B cell (primary cell): ENCODE data around the gene PACSIN1. TPM values are rescaled to one million over a fixed set of nuclear protein-coding genes. Genes with fewer than 3 reads are reported as not detected.

Experiments
- ATAC-seq: fragments of 200-7000 bp; cut with Tn5 transposase; one replicate; pipeline ENCODE4 v1.10.0; 2021; ENCODE audit warnings: low read depth, mild to moderate bottlenecking, moderate number of reproducible peaks, moderate library complexity
- CTCF ChIA-PET: fragments of 350-600 bp; sonication (Branson Sonifier 250); formaldehyde crosslinking; loops from one replicate; lab custom pipeline; 2021; ENCODE audit warnings: antibody characterized with exemption, inconsistent platforms; lab: Charles Lee
- POLR2A ChIA-PET: fragments of 350-600 bp; sonication (Branson Sonifier 250); formaldehyde crosslinking; loops from one replicate; lab custom pipeline; 2021; ENCODE audit warnings: antibody characterized with exemption; lab: Charles Lee
- DNase-seq: peaks from one replicate; pipeline ENCODE4 v3.0.0; 2013
- H2AFZ ChIP-seq: 2 replicates; pipeline ENCODE4 v1.6.1; 2012; ENCODE audit warnings: mild to moderate bottlenecking, low read depth, low read length; ENCODE audit not compliant: insufficient read depth, poor library complexity, severe bottlenecking
- H3K27ac ChIP-seq, 2 donors: 1 replicate in 1 of 2; 2 replicates in 1 of 2; pipeline ENCODE4 v1.5.1; 2012 to 2013; ENCODE audit warnings: low read length in 2 of 2, mild to moderate bottlenecking in 2 of 2, moderate library complexity in 1 of 2
- H3K27me3 ChIP-seq, 4 experiments: fragments of 200-600 bp in 1 of 4; sonication (generic) in 1 of 4; replicated peaks in 1 of 4; 1 replicate in 2 of 4; 2 replicates in 2 of 4; pipeline versions ENCODE4 v1.6.1 to v1.7.0; 2013 to 2016; ENCODE audit warnings: low read length in 3 of 4, mild to moderate bottlenecking in 2 of 4, mixed read lengths in 1 of 4, moderate library complexity in 1 of 4; ENCODE audit not compliant: insufficient read depth in 4 of 4, control insufficient read depth in 3 of 4; ENCODE audit errors: control extremely low read depth in 1 of 4
- H3K36me3 ChIP-seq, 2 experiments: replicated peaks in 1 of 2; 1 replicate in 1 of 2; 2 replicates in 1 of 2; pipeline versions ENCODE4 v1.6.1 to v1.7.1; 2013; ENCODE audit warnings: low read length in 1 of 2; ENCODE audit not compliant: insufficient read depth in 2 of 2, control insufficient read depth in 1 of 2; ENCODE audit errors: control extremely low read depth in 1 of 2, extremely low read depth in 1 of 2
- H3K4me1 ChIP-seq, 2 donors: fragments of 200-600 bp in 1 of 2; sonication (generic) in 1 of 2; 1 replicate in 1 of 2; 2 replicates in 1 of 2; pipeline versions ENCODE4 v1.5.1 to v1.6.1; 2013 to 2017; ENCODE audit warnings: low read length in 2 of 2; ENCODE audit not compliant: control insufficient read depth in 2 of 2, insufficient read depth in 2 of 2
- H3K4me2 ChIP-seq: replicated peaks from 2 replicates; pipeline ENCODE3; 2012; ENCODE audit warnings: mild to moderate bottlenecking, low read depth, low read length; ENCODE audit not compliant: poor library complexity, severe bottlenecking
- H3K4me3 ChIP-seq, 5 experiments: fragments of 200-600 bp in 1 of 5; sonication (generic) in 1 of 5; 1 replicate in 3 of 5; 2 replicates in 2 of 5; pipeline versions ENCODE4 v1.5.1 to v1.7.0; 2011 to 2016; ENCODE audit warnings: low read length in 4 of 5, mild to moderate bottlenecking in 4 of 5, low read depth in 2 of 5, control low read depth in 1 of 5, moderate library complexity in 1 of 5; ENCODE audit not compliant: insufficient read depth in 1 of 5; ENCODE audit errors: control extremely low read depth in 1 of 5, extremely low read depth in 1 of 5
- H3K79me2 ChIP-seq: fragments of 200-600 bp; sonication (generic); one replicate; pipeline ENCODE4 v1.6.0; 2016; ENCODE audit warnings: low read length; ENCODE audit not compliant: control insufficient read depth, insufficient read depth
- H3K9ac ChIP-seq: fragments of 200-600 bp; sonication (generic); 2 replicates; pipeline ENCODE4 v1.6.1; 2017; ENCODE audit warnings: mild to moderate bottlenecking, low read length, moderate library complexity
- H3K9me3 ChIP-seq, 3 donors: one replicate each; pipeline versions ENCODE4 v1.6.1 to v1.7.1; 2013; ENCODE audit warnings: low read length in 2 of 3; ENCODE audit not compliant: control insufficient read depth in 2 of 3, insufficient read depth in 1 of 3; ENCODE audit errors: control extremely low read depth in 1 of 3
- H4K20me1 ChIP-seq: 2 replicates; pipeline ENCODE4 v1.6.0; 2012; ENCODE audit warnings: mild to moderate bottlenecking, low read length; ENCODE audit not compliant: insufficient read depth, control insufficient read depth, poor library complexity, severe bottlenecking
- H3K27ac Mint-ChIP-seq: one replicate; pipeline ENCODE4 v1.8.0; 2021; ENCODE audit warnings: mixed read lengths
- H3K27me3 Mint-ChIP-seq: one replicate; pipeline ENCODE4 v1.8.0; 2021; ENCODE audit warnings: mixed read lengths
- H3K4me1 Mint-ChIP-seq: one replicate; pipeline ENCODE4 v1.8.0; 2021; ENCODE audit warnings: mixed read lengths
- H3K4me3 Mint-ChIP-seq: one replicate; pipeline ENCODE4 v1.8.0; 2021; ENCODE audit warnings: mixed read lengths
- H3K9me3 Mint-ChIP-seq: one replicate; pipeline ENCODE4 v1.8.0; 2022; ENCODE audit warnings: mixed read lengths; ENCODE audit not compliant: insufficient read depth
- EZH2 ChIP-seq: IDR thresholded peaks from 2 replicates; pipeline ENCODE4 v1.6.1; 2012; ENCODE audit warnings: borderline replicate concordance, low read depth, mild to moderate bottlenecking, moderate library complexity, low read length; ENCODE audit not compliant: insufficient read depth, poor library complexity, severe bottlenecking
- WGBS: methylation state at CpG from one replicate; pipeline ENCODE4 v1.1.5; 2013; ENCODE audit warnings: missing lambda C conversion rate; ENCODE audit not compliant: insufficient coverage; 5-methylcytosine and 5-hydroxymethylcytosine counted together
- intact Hi-C: fragments of 100-400 bp; cut with micrococcal nuclease; formaldehyde crosslinking; loops from one replicate; pipeline ENCODE4 v1.10.0; 2022
- polyA plus RNA-seq: library from polyadenylated mRNA; depleted of rRNA; stranded (reverse); fragments of >200 nt; gene quantifications from 2 replicates; pipeline ENCODE4 v1.2.3, GENCODE V29; 2012
- total RNA-seq, 2 donors: library from RNA; stranded (reverse); fragments of 120-200 nt in 1 of 2; gene quantifications; 1 replicate in 1 of 2; 2 replicates in 1 of 2; pipeline versions ENCODE4 v1.2.3 to v1.2.4, GENCODE V29; 2013 to 2022
- TF ChIP-seq, protein P1 (sequence below): fragments of 200-600 bp; IDR thresholded peaks from one replicate; pipeline ENCODE4 v1.8.0; 2022; ENCODE audit warnings: antibody characterized with exemption, mild to moderate bottlenecking

The PACSIN1 gene
- total and polyA plus RNA-seq, 2 donors (not counting 1 experiment from before 2014, with no cell fraction given): 0.18 to 0.20 TPM

DNA sequence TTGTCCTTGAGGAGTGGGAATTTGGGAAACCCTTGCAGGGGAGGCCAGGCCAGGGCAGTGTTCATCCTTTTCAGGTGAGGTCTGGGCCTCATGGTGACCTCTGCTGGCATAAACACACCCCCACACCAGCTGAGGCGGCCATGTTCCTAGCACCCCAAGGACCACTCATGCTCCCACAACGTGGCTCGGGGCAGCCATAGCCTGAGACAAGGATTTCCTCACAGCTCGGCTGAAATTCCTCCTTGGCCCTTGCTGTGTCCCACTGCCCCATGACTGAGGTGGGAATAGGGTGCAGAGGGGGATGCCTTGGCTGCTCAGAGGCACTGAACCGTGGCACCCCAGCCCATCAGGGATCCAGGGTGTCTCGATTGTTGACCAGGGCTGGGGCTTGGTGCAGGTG lies 117.6 kb downstream of the PACSIN1 start:
- no peak for ATAC-seq
- intact Hi-C loops: no loop called here

GRCh38 chr6:34583861-34584604 lies 118.2 kb downstream of the PACSIN1 start:
- H3K36me3 ChIP-seq: peaks cover 0 to 21% of the 10 kb centered on the region in 2 experiments
- no peak overlapping the region for H2AFZ ChIP-seq
- intact Hi-C loops: no loop called here
- no peaks in the 10 kb centered on the region for H3K4me1 ChIP-seq
- Mint-ChIP-seq H3K9me3 (no peaks in the 10 kb centered on the region), H3K4me1 (no peaks in the 10 kb centered on the region), H3K27me3 (no peaks in the 10 kb centered on the region), H3K4me3 (no peak overlapping the region), H3K27ac (no peak overlapping the region)
- DNase-seq (no peak), ATAC-seq (no peak)
- H3K9me3 ChIP-seq: no peaks in the 10 kb centered on the region
- peaks cover 15% of the 10 kb centered on the region for H3K79me2 ChIP-seq
- ChIA-PET POLR2A (no interaction called here), CTCF (interaction anchor here (1.1 kb wide), 1 partner anchor 124 kb away, joined by 5 read pairs; no protein-coding TSS in a partner anchor)
- no peak overlapping the region for H3K27ac ChIP-seq
- no peak overlapping the region for H3K4me2 ChIP-seq
- H3K4me3 ChIP-seq: no peak overlapping the region
- no peak for TF ChIP-seq EZH2
- TF ChIP-seq, protein P1, sequence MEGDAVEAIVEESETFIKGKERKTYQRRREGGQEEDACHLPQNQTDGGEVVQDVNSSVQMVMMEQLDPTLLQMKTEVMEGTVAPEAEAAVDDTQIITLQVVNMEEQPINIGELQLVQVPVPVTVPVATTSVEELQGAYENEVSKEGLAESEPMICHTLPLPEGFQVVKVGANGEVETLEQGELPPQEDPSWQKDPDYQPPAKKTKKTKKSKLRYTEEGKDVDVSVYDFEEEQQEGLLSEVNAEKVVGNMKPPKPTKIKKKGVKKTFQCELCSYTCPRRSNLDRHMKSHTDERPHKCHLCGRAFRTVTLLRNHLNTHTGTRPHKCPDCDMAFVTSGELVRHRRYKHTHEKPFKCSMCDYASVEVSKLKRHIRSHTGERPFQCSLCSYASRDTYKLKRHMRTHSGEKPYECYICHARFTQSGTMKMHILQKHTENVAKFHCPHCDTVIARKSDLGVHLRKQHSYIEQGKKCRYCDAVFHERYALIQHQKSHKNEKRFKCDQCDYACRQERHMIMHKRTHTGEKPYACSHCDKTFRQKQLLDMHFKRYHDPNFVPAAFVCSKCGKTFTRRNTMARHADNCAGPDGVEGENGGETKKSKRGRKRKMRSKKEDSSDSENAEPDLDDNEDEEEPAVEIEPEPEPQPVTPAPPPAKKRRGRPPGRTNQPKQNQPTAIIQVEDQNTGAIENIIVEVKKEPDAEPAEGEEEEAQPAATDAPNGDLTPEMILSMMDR: no peak
- no peaks in the 10 kb centered on the region for H3K27me3 ChIP-seq
- WGBS: 93% methylated on average over 5 of the region's 5 CpGs
- H3K9ac ChIP-seq: no peak overlapping the region
- H4K20me1 ChIP-seq: peaks cover 53% of the 10 kb centered on the region

More for the DNA sequence above, 117.6 kb downstream of the PACSIN1 start:
- H3K79me2 ChIP-seq: peaks cover 10% of the 10 kb centered on the region
- Mint-ChIP-seq H3K4me1 (no peaks in the 10 kb centered on the region), H3K4me3 (no peak overlapping the region), H3K27ac (no peak overlapping the region), H3K27me3 (no peaks in the 10 kb centered on the region), H3K9me3 (no peaks in the 10 kb centered on the region)
- 96% methylated on average over 6 of the region's 6 CpGs for WGBS
- TF ChIP-seq, protein P1: no peak
- TF ChIP-seq EZH2: no peak
- no peak overlapping the region for H3K4me2 ChIP-seq
- H3K9me3 ChIP-seq: no peaks in the 10 kb centered on the region
- no peaks in the 10 kb centered on the region for H3K27me3 ChIP-seq
- H3K4me1 ChIP-seq: no peaks in the 10 kb centered on the region
- H3K36me3 ChIP-seq: peaks cover 0 to 16% of the 10 kb centered on the region in 2 experiments
- no peak overlapping the region for H2AFZ ChIP-seq
- no peak overlapping the region for H3K4me3 ChIP-seq
- H3K27ac ChIP-seq: no peak overlapping the region
- H3K9ac ChIP-seq: no peak overlapping the region
- DNase-seq: peak; percentile 27
- ChIA-PET CTCF (no interaction called here), POLR2A (no interaction called here)
- H4K20me1 ChIP-seq: peaks cover 47% of the 10 kb centered on the region
